IMR-90 (cell line): ENCODE results near the gene FFAR2. TPM values are rescaled to one million over a fixed set of nuclear protein-coding genes. Genes with fewer than 3 reads are reported as not detected.

ENCODE experiments used
- ATAC-seq: fragments of 200-7000 bp; cut with Tn5 transposase; 2 replicates; pipeline ENCODE4 v1.9.1; 2020; ENCODE audit warnings: low read depth, mild to moderate bottlenecking, moderate library complexity
- BruUV-seq: library from RNA; stranded (reverse); fragments of 400-500 nt; replicated peaks from 2 replicates; lab custom pipeline; 2021; lab: Mats Ljungman, UMichigan
- CTCF ChIA-PET: fragments of 300-600 bp; formaldehyde crosslinking; extraction: SDS; loops from one replicate; lab custom pipeline; 2021; ENCODE audit warnings: antibody characterized with exemption; lab: Yijun Ruan, JAX
- POLR2A ChIA-PET: fragments of 300-600 bp; sonication (Branson Sonifier 250); formaldehyde crosslinking; loops from one replicate; lab custom pipeline; 2022; ENCODE audit warnings: antibody characterized with exemption; ENCODE audit not compliant: unreplicated experiment; lab: Charles Lee
- DNase-seq: peaks from one replicate; pipeline ENCODE4 v3.0.0; 2013
- H2AFZ ChIP-seq: replicated peaks from 2 replicates; pipeline ENCODE3; 2013; ENCODE audit warnings: low read length, mild to moderate bottlenecking; ENCODE audit not compliant: poor library complexity
- H2AK5ac ChIP-seq: 2 replicates; pipeline ENCODE4 v1.6.1; 2013; ENCODE audit warnings: low read depth, low read length, inconsistent platforms
- H2AK9ac ChIP-seq: replicated peaks from 2 replicates; pipeline ENCODE3; 2013; ENCODE audit warnings: mild to moderate bottlenecking, low read depth, low read length, moderate library complexity; ENCODE audit not compliant: poor library complexity
- H2BK120ac ChIP-seq: 2 replicates; pipeline ENCODE4 v1.6.1; 2013; ENCODE audit warnings: low read depth, low read length, inconsistent platforms
- H2BK15ac ChIP-seq: 3 replicates; pipeline ENCODE4 v1.6.1; 2013; ENCODE audit warnings: low read depth, low read length, inconsistent platforms
- H2BK20ac ChIP-seq: 2 replicates; pipeline ENCODE4 v1.6.1; 2013; ENCODE audit warnings: low read depth, mild to moderate bottlenecking, inconsistent platforms, low read length, moderate library complexity
- H2BK5ac ChIP-seq: 2 replicates; pipeline ENCODE4 v1.6.1; 2013; ENCODE audit warnings: mild to moderate bottlenecking, low read depth, low read length, inconsistent platforms; ENCODE audit not compliant: poor library complexity, severe bottlenecking
- H3K14ac ChIP-seq: replicated peaks from 2 replicates; pipeline ENCODE4 v1.6.1; 2013; ENCODE audit warnings: low read depth, low read length, inconsistent platforms
- H3K18ac ChIP-seq: 2 replicates; pipeline ENCODE4 v1.6.1; 2013; ENCODE audit warnings: low read depth, low read length, control low read depth
- H3K23ac ChIP-seq: 2 replicates; pipeline ENCODE4 v1.6.1; 2013; ENCODE audit warnings: low read depth, low read length, inconsistent platforms
- H3K27ac ChIP-seq: 2 replicates; pipeline ENCODE4 v1.5.1; 2013; ENCODE audit warnings: mild to moderate bottlenecking, control low read depth, low read length; ENCODE audit not compliant: insufficient read depth
- H3K27me3 ChIP-seq: 2 replicates; pipeline ENCODE4 v1.6.1; 2013; ENCODE audit warnings: low read length; ENCODE audit not compliant: control insufficient read depth, insufficient read depth
- H3K36me3 ChIP-seq: 2 replicates; pipeline ENCODE4 v1.6.1; 2013; ENCODE audit warnings: low read length, mixed read lengths; ENCODE audit not compliant: control insufficient read depth, insufficient read depth
- H3K4ac ChIP-seq: 2 replicates; pipeline ENCODE4 v1.6.1; 2013; ENCODE audit warnings: low read depth, low read length, inconsistent platforms
- H3K4me1 ChIP-seq: 2 replicates; pipeline ENCODE4 v1.6.1; 2013; ENCODE audit warnings: low read length, mixed read lengths; ENCODE audit not compliant: control insufficient read depth, insufficient read depth
- H3K4me2 ChIP-seq: 2 replicates; pipeline ENCODE4 v1.6.1; 2013; ENCODE audit warnings: low read depth, mild to moderate bottlenecking, control low read depth, low read length, moderate library complexity
- H3K4me3 ChIP-seq: 2 replicates; pipeline ENCODE4 v1.5.1; 2013; ENCODE audit warnings: low read depth, mild to moderate bottlenecking, control low read depth, low read length, moderate library complexity; ENCODE audit not compliant: insufficient read depth
- H3K56ac ChIP-seq: 2 replicates; pipeline ENCODE4 v1.6.1; 2013; ENCODE audit warnings: low read length, inconsistent platforms; ENCODE audit not compliant: insufficient read depth; ENCODE audit errors: extremely low read depth
- H3K79me1 ChIP-seq, 2 experiments: 2 replicates each; pipeline ENCODE4 v1.6.1; 2013; ENCODE audit warnings: low read length in 2 of 2, inconsistent platforms in 1 of 2, low read depth in 1 of 2
- H3K9ac ChIP-seq: 2 replicates; pipeline ENCODE4 v1.6.1; 2013; ENCODE audit warnings: low read depth, low read length, control low read depth
- H3K9me1 ChIP-seq: 2 replicates; pipeline ENCODE4 v1.6.1; 2013; ENCODE audit warnings: low read length, inconsistent platforms; ENCODE audit not compliant: insufficient read depth
- H3K9me3 ChIP-seq: 2 replicates; pipeline ENCODE4 v1.6.1; 2013; ENCODE audit warnings: low read length; ENCODE audit not compliant: control insufficient read depth, insufficient read depth
- H4K20me1 ChIP-seq: 2 replicates; pipeline ENCODE4 v1.6.1; 2013; ENCODE audit warnings: low read length, inconsistent platforms; ENCODE audit not compliant: insufficient read depth
- H4K5ac ChIP-seq: 2 replicates; pipeline ENCODE4 v1.6.1; 2013; ENCODE audit warnings: mild to moderate bottlenecking, low read depth, low read length, control low read depth
- H4K8ac ChIP-seq, 2 experiments: 2 replicates each; pipeline ENCODE4 v1.6.1; 2013; ENCODE audit warnings: low read depth in 2 of 2, low read length in 2 of 2, control low read depth in 1 of 2, inconsistent platforms in 1 of 2
- H4K91ac ChIP-seq: 2 replicates; pipeline ENCODE4 v1.6.1; 2013; ENCODE audit warnings: low read depth, low read length, inconsistent platforms; ENCODE audit not compliant: insufficient read depth
- BHLHE40 ChIP-seq: fragments of 150-350 bp; IDR thresholded peaks from 2 replicates; pipeline ENCODE4 v1.6.1; 2016; ENCODE audit warnings: mild to moderate bottlenecking, low read depth, low read length
- CEBPB ChIP-seq: IDR thresholded peaks from 2 replicates; pipeline ENCODE4 v1.6.1; 2012; ENCODE audit warnings: low read depth, low read length, improper control_type of control experiment
- CHD1 ChIP-seq: IDR thresholded peaks from 2 replicates; pipeline ENCODE4 v1.6.1; 2012; ENCODE audit warnings: low read depth, low read length, improper control_type of control experiment
- CTCF ChIP-seq: conservative IDR thresholded peaks from 2 replicates; pipeline ENCODE4 v1.5.1; 2012; ENCODE audit warnings: mild to moderate bottlenecking, low read depth, low read length, improper control_type of control experiment
- ELK1 ChIP-seq: fragments of 150-350 bp; IDR thresholded peaks from 2 replicates; pipeline ENCODE4 v1.6.1; 2016; ENCODE audit warnings: low read depth, mild to moderate bottlenecking, low read length, moderate library complexity, borderline replicate concordance
- FOS ChIP-seq: fragments of 150-350 bp; IDR thresholded peaks from 2 replicates; pipeline ENCODE4 v1.6.1; 2016; ENCODE audit warnings: low read depth, low read length
- MAFK ChIP-seq: IDR thresholded peaks from 2 replicates; pipeline ENCODE4 v1.6.1; 2012; ENCODE audit warnings: low read depth, low read length, improper control_type of control experiment
- MAZ ChIP-seq: IDR thresholded peaks from 2 replicates; pipeline ENCODE4 v1.6.1; 2012; ENCODE audit warnings: low read depth, mild to moderate bottlenecking, low read length, improper control_type of control experiment, moderate library complexity, borderline replicate concordance
- MXI1 ChIP-seq: IDR thresholded peaks from 2 replicates; pipeline ENCODE4 v1.6.1; 2012; ENCODE audit warnings: low read depth, mild to moderate bottlenecking, low read length, moderate library complexity, borderline replicate concordance
- NFE2L2 ChIP-seq: fragments of 150-350 bp; IDR thresholded peaks from 2 replicates; pipeline ENCODE4 v1.6.1; 2016; ENCODE audit warnings: low read depth, mild to moderate bottlenecking, low read length
- POLR2A ChIP-seq: IDR thresholded peaks from 2 replicates; pipeline ENCODE4 v1.6.1; 2012; ENCODE audit warnings: mild to moderate bottlenecking, low read depth, low read length
- RAD21 ChIP-seq: IDR thresholded peaks from 2 replicates; pipeline ENCODE4 v1.6.1; 2012; ENCODE audit warnings: low read length, improper control_type of control experiment
- RCOR1 ChIP-seq: IDR thresholded peaks from 2 replicates; pipeline ENCODE4 v1.6.1; 2012; ENCODE audit warnings: mild to moderate bottlenecking, low read length, improper control_type of control experiment; ENCODE audit not compliant: insufficient replicate concordance
- RFX5 ChIP-seq: IDR thresholded peaks from 2 replicates; pipeline ENCODE4 v1.8.0; 2012; ENCODE audit warnings: low read depth, mild to moderate bottlenecking, low read length, moderate library complexity
- SMC3 ChIP-seq: fragments of 150-350 bp; IDR thresholded peaks from 2 replicates; pipeline ENCODE4 v1.6.1; 2016; ENCODE audit warnings: low read depth, mild to moderate bottlenecking, antibody characterized with exemption, low read length, moderate library complexity
- USF2 ChIP-seq: fragments of 150-350 bp; IDR thresholded peaks from 2 replicates; pipeline ENCODE4 v1.6.1; 2017; ENCODE audit warnings: mild to moderate bottlenecking, antibody characterized with exemption, low read length, low read depth
- WGBS, 2 experiments: methylation state at CpG; one replicate each; pipeline versions ENCODE4 v1.1.5 to v1.1.7; 2013; ENCODE audit warnings: missing lambda C conversion rate in 2 of 2; ENCODE audit not compliant: insufficient read length in 1 of 2; ENCODE audit errors: extremely low coverage in 2 of 2; 5-methylcytosine and 5-hydroxymethylcytosine counted together
- dilution Hi-C: fragments of 300-500 bp; cut with HindIII; formaldehyde crosslinking; loops from one replicate; pipeline ENCODE4 v1.14.3; 2018; ENCODE audit warnings: low sequenced_read_pairs; ENCODE audit not compliant: unreplicated experiment
- in situ Hi-C: fragments of 300-500 bp; cut with MboI; formaldehyde crosslinking; loops from 3 replicates; pipeline ENCODE4 v1.14.3; 2019; ENCODE audit warnings: low sequenced_read_pairs, inconsistent platforms, mixed read lengths
- intact Hi-C: fragments of 100-400 bp; cut with micrococcal nuclease; formaldehyde crosslinking; loops from 2 replicates; pipeline ENCODE4 v1.10.0; 2022
- polyA plus RNA-seq, 3 experiments: library from polyadenylated mRNA; depleted of rRNA; stranded (reverse); fragments of >200 nt; gene quantifications; 2 replicates each; pipeline ENCODE4 v1.2.3, GENCODE V29; 2012; ENCODE audit warnings: low replicate concordance in 1 of 3
- total RNA-seq: library from RNA; depleted of rRNA; stranded (reverse); fragments of >200 nt; gene quantifications from 2 replicates; pipeline ENCODE4 v1.2.3, GENCODE V29; 2012

The FFAR2 gene
- total and polyA plus RNA-seq, 2 of the 4 experiments (the other 2 are of a cell fraction): not detected

- intact Hi-C loops (no loop called here), in situ Hi-C loops (no loop called here), dilution Hi-C loops (no loop called here)
- no peaks in the 10 kb centered on the region for H3K9me3 ChIP-seq
- ATAC-seq: no peak
- no peak overlapping the region for H3K56ac ChIP-seq
- no peak overlapping the region for H3K9ac ChIP-seq
- no peak for DNase-seq
- no peak overlapping the region for H2BK5ac ChIP-seq
- H3K18ac ChIP-seq: no peak overlapping the region
- no peaks in the 10 kb centered on the region for H3K79me1 ChIP-seq
- H3K23ac ChIP-seq: no peak overlapping the region
- H4K20me1 ChIP-seq: no peaks in the 10 kb centered on the region
- peaks cover 25% of the 10 kb centered on the region for H3K27me3 ChIP-seq
- H4K91ac ChIP-seq: no peak overlapping the region
- CTCF ChIA-PET: interaction anchor here (1.0 kb wide), 1 partner anchor 8 kb away, joined by 3 read pairs; no protein-coding TSS in a partner anchor
- TF ChIP-seq RFX5: no peak
- no peak for TF ChIP-seq MXI1
- no peak for TF ChIP-seq RCOR1
- TF ChIP-seq RAD21: no peak
- no peak for TF ChIP-seq FOS
- TF ChIP-seq CHD1: no peak
- TF ChIP-seq MAZ: no peak
- TF ChIP-seq NFE2L2: no peak
- no peak for TF ChIP-seq SMC3
- no peak for TF ChIP-seq CTCF
- TF ChIP-seq USF2: no peak
- no peak for TF ChIP-seq ELK1
- no peak for TF ChIP-seq POLR2A
- TF ChIP-seq CEBPB: no peak
- TF ChIP-seq MAFK: no peak
- TF ChIP-seq BHLHE40: no peak
- no peak overlapping the region for H4K8ac ChIP-seq
- H3K4me3 ChIP-seq: no peak overlapping the region
- H2AK9ac ChIP-seq: no peak overlapping the region
- POLR2A ChIA-PET: no interaction called here
- no peak overlapping the region for H3K14ac ChIP-seq
- H3K9me1 ChIP-seq: no peaks in the 10 kb centered on the region
- H2BK15ac ChIP-seq: no peak overlapping the region
- no peak overlapping the region for H4K5ac ChIP-seq
- no peaks in the 10 kb centered on the region for H3K4me1 ChIP-seq
- H3K4ac ChIP-seq: no peak overlapping the region
- no peak overlapping the region for H3K4me2 ChIP-seq
- no peak overlapping the region for H2AK5ac ChIP-seq
- H2BK120ac ChIP-seq: no peak overlapping the region
- no TSS peak for BruUV-seq
- H2AFZ ChIP-seq: no peak overlapping the region
- WGBS, 2 experiments: 80% methylated on average over 1 of the region's 3 CpGs; no CpG with 5 or more reads in 1 of the 2 experiments
- H3K27ac ChIP-seq: no peak overlapping the region
- no peaks in the 10 kb centered on the region for H3K36me3 ChIP-seq
- no peak overlapping the region for H2BK20ac ChIP-seq
These were observed 38.2 kb downstream of the FFAR2 start for GRCh38 chr19:35486268-35486708.
